ENCODE data around the gene SCN8A. TPM values are rescaled to one million over a fixed set of nuclear protein-coding genes. Genes with fewer than 3 reads are reported as not detected.

SCN8A gene
- total RNA-seq, 1 donor from 2014 or later: 5.0 TPM

DNA sequence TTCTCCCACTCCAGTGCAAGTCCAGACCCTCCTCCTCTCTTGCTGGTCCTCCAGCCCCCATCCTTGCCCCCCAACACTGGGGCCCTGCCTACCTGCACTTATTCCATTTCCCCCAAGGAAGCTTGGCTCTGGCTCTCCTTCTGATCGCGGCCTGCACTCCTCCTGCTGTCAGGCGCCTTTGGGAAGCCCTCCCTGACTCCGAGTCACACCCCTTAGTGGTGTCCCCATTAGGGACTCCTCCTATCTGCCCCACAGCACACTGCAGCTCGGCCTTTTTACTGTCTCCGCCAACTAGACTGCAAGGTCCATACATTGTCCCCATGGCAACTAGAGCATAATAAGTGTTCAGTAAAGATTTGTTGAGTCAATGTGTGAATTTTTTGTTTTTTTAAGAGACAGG, 224.5 kb downstream of the SCN8A start:
- peaks cover 35% of the 10 kb centered on the region for H3K27me3 Mint-ChIP-seq (ENCODE audit: unreplicated experiment)
- H3K9me3 Mint-ChIP-seq (ENCODE audit: unreplicated experiment): no peaks in the 10 kb centered on the region
- H3K27ac Mint-ChIP-seq (ENCODE audit: unreplicated experiment): peak overlapping the region; percentile 89
- H3K4me3 Mint-ChIP-seq (ENCODE audit: unreplicated experiment): peak overlapping the region; percentile 87
- H3K36me3 Mint-ChIP-seq (ENCODE audit: low read depth, unreplicated experiment): peaks cover 16% of the 10 kb centered on the region
- DNase-seq (ENCODE audit: low spot score): no peak
- peaks cover 23% of the 10 kb centered on the region for H3K4me1 Mint-ChIP-seq (ENCODE audit: unreplicated experiment)
- TF ChIP-seq, protein P1, sequence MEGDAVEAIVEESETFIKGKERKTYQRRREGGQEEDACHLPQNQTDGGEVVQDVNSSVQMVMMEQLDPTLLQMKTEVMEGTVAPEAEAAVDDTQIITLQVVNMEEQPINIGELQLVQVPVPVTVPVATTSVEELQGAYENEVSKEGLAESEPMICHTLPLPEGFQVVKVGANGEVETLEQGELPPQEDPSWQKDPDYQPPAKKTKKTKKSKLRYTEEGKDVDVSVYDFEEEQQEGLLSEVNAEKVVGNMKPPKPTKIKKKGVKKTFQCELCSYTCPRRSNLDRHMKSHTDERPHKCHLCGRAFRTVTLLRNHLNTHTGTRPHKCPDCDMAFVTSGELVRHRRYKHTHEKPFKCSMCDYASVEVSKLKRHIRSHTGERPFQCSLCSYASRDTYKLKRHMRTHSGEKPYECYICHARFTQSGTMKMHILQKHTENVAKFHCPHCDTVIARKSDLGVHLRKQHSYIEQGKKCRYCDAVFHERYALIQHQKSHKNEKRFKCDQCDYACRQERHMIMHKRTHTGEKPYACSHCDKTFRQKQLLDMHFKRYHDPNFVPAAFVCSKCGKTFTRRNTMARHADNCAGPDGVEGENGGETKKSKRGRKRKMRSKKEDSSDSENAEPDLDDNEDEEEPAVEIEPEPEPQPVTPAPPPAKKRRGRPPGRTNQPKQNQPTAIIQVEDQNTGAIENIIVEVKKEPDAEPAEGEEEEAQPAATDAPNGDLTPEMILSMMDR (IDR thresholded peaks at IDR 0.05; ENCODE audit: unreplicated experiment): no peak

DNA sequence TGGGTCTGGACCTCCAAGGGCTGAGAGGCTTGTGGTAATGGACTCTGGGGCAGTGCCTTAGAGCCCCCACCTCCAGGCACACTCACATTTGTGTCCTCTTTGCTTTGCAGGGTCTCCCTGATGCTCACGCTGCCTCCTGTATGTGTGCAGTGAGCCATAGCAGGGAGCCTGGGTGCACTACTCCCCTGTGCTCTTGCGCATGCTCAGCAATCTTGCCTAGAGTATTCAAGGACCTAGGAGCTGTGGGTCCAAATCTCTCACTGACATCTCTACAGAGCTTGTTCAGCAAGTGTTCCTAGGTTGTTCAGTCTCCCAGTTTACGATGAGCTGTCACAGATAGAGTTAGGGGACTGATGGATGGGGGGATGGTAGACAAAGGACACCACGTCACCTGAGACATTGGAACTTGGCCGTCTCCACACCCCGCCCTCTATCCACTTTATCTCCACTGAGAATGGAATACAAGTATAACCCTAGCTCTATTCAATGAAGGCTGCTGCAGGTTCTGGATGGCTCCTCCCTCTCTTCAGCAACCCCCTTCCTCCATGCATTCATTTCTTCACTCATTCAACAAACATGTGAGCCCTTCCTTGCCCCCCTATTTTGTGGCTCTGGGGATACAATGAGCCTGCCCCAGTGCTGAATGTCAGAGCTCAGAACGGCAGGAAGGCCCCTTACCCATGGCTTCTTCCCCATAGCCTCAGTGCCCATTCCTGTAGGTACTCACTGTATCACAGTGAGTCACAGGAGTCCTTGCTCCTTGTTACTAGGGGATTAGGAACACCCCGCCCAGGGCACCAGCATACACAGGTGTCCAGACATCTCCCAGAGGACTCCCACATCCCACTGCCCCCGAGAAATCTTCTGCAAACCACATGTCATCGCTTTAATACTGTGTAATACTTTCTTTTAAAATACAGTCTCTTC, 226.3 kb downstream of the SCN8A start:
- H3K27ac Mint-ChIP-seq (ENCODE audit: unreplicated experiment): peak overlapping the region; percentile 63
- peaks cover 14% of the 10 kb centered on the region for H3K4me1 Mint-ChIP-seq (ENCODE audit: unreplicated experiment)
- TF ChIP-seq, protein P1 (IDR thresholded peaks at IDR 0.05; ENCODE audit: unreplicated experiment): no peak

DNA sequence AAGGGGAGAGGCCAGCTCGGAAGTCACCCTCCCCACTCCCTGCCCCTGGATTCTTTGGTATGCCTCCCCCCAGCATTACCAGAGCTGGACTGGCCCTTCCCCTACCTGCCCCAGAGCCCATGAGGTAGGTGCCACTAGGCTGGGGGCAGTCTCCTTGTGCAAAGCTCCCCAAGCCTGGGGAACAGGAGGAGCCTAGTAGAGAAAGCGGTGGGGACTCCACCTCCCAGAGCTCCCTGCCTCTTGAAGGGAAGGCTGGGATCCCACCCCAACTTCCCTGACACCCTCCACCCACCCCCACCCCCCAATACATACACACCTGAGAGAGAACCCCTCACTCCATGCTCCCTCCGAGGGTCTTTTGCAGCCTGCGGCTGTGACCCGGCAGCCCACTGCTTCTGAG, 227.1 kb downstream of the SCN8A start:
- DNase-seq (ENCODE audit: low spot score): no peak
- no peak overlapping the region for H3K27ac Mint-ChIP-seq (ENCODE audit: unreplicated experiment)
- no peaks in the 10 kb centered on the region for H3K9me3 Mint-ChIP-seq (ENCODE audit: unreplicated experiment)
- TF ChIP-seq, protein P1 (IDR thresholded peaks at IDR 0.05; ENCODE audit: unreplicated experiment): no peak
- H3K4me3 Mint-ChIP-seq (ENCODE audit: unreplicated experiment): no peak overlapping the region
- peaks cover 10% of the 10 kb centered on the region for H3K4me1 Mint-ChIP-seq (ENCODE audit: unreplicated experiment)
- H3K27me3 Mint-ChIP-seq (ENCODE audit: unreplicated experiment): peaks cover 39% of the 10 kb centered on the region
- H3K36me3 Mint-ChIP-seq (ENCODE audit: low read depth, unreplicated experiment): peaks cover 16% of the 10 kb centered on the region

More for the DNA sequence above, 226.3 kb downstream of the SCN8A start:
- no peak for DNase-seq (ENCODE audit: low spot score)
- H3K4me3 Mint-ChIP-seq (ENCODE audit: unreplicated experiment): peak overlapping the region; percentile 54
- H3K9me3 Mint-ChIP-seq (ENCODE audit: unreplicated experiment): no peaks in the 10 kb centered on the region
- peaks cover 35% of the 10 kb centered on the region for H3K27me3 Mint-ChIP-seq (ENCODE audit: unreplicated experiment)
- peaks cover 16% of the 10 kb centered on the region for H3K36me3 Mint-ChIP-seq (ENCODE audit: low read depth, unreplicated experiment)

DNA sequence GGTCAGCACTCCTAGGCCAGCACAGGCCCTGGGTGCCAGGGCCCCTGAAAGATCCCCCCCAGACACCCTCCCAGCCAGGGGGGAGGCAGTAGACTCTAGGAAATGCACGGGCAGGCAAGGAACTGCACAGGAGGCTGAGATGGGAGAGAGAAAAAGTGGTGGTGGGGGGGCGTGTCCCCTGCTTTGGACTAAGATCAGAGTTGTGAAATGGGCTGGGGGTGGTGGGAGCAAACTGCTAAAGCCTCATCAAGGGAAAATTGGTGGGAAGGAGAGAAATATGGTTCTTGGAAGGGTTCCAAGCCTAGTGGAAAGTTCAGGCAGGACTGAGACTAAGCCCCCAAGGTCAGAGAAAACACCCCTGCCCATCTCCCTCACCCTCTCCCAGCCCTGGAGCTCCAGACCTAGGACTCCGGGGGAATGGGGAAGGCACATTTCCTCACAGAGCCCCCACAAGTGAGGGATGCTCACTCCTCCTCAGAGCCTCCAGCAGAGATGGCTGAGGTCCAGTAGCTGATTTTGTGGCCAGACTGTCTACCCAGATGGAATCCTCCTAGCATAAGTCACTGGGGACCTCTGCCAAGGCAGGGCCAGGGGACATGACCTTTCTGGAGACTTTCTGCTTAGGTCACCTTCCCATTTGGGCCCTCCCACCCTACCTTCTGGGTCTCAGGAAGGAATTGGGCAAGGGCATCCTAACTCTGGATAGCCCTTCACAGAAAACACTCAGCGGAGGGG, 227.7 kb downstream of the SCN8A start:
- DNase-seq (ENCODE audit: low spot score): no peak
- Mint-ChIP-seq H3K9me3 (ENCODE audit: unreplicated experiment) (no peaks in the 10 kb centered on the region), H3K4me1 (ENCODE audit: unreplicated experiment) (peaks cover 10% of the 10 kb centered on the region), H3K27me3 (ENCODE audit: unreplicated experiment) (peaks cover 39% of the 10 kb centered on the region), H3K27ac (ENCODE audit: unreplicated experiment) (no peak overlapping the region), H3K4me3 (ENCODE audit: unreplicated experiment) (no peak overlapping the region), H3K36me3 (ENCODE audit: low read depth, unreplicated experiment) (peaks cover 16% of the 10 kb centered on the region)
- TF ChIP-seq, protein P1 (IDR thresholded peaks at IDR 0.05; ENCODE audit: unreplicated experiment): no peak
